ENCODE measurements around the gene SLC25A13. TPM values are rescaled to one million over a fixed set of nuclear protein-coding genes. Genes with fewer than 3 reads are reported as not detected.

Gene SLC25A13, protein sequence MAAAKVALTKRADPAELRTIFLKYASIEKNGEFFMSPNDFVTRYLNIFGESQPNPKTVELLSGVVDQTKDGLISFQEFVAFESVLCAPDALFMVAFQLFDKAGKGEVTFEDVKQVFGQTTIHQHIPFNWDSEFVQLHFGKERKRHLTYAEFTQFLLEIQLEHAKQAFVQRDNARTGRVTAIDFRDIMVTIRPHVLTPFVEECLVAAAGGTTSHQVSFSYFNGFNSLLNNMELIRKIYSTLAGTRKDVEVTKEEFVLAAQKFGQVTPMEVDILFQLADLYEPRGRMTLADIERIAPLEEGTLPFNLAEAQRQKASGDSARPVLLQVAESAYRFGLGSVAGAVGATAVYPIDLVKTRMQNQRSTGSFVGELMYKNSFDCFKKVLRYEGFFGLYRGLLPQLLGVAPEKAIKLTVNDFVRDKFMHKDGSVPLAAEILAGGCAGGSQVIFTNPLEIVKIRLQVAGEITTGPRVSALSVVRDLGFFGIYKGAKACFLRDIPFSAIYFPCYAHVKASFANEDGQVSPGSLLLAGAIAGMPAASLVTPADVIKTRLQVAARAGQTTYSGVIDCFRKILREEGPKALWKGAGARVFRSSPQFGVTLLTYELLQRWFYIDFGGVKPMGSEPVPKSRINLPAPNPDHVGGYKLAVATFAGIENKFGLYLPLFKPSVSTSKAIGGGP
- 27.3 and 27.8 TPM in 2 replicates for total RNA-seq

GRCh38 chr7:96321658-96322372 lies at the start of gene SLC25A13:
TSS of gene SLC25A13 (minus strand) at chr7:96322098. CDS start at chr7:96321956, 142 bp downstream.

Measured in epithelial cell of umbilical artery (primary cell).